HepG2 (cell line): Measurements from ENCODE around the gene KLRC2. TPM values are rescaled to one million over a fixed set of nuclear protein-coding genes. Genes with fewer than 3 reads are reported as not detected.

Experiments
- ELF1 ChIP-seq: sonication (generic); formaldehyde crosslinking; IDR thresholded peaks from 2 replicates; pipeline ENCODE4 v1.4.0; 2020; ENCODE audit warnings: missing genetic modification reagents
- FOSL2 ChIP-seq: sonication (generic); formaldehyde crosslinking; IDR thresholded peaks from 2 replicates; pipeline ENCODE4 v1.4.0; 2020; ENCODE audit warnings: missing genetic modification reagents
- FOXJ3 ChIP-seq: sonication (generic); formaldehyde crosslinking; IDR thresholded peaks from 2 replicates; pipeline ENCODE4 v1.4.0; 2020; ENCODE audit warnings: missing genetic modification reagents, mild to moderate bottlenecking, borderline replicate concordance
- FOXP1 ChIP-seq, 2 experiments: fragments of 450-650 bp in 1 of 2; IDR thresholded peaks; 2 replicates each; pipeline ENCODE4 v1.6.1; 2017 to 2018; ENCODE audit warnings: antibody characterized with exemption in 1 of 2
- GABPA ChIP-seq, 2 experiments: IDR thresholded peaks; 2 replicates each; pipeline ENCODE4 v1.6.1; 2011 to 2016; ENCODE audit warnings: low read depth in 2 of 2, low read length in 1 of 2, missing biosample characterization in 1 of 2, missing genetic modification characterization in 1 of 2
- GABPB1 ChIP-seq: IDR thresholded peaks from 2 replicates; pipeline ENCODE4 v1.6.1; 2016; ENCODE audit warnings: mild to moderate bottlenecking, missing genetic modification reagents, moderate library complexity, missing compliant biosample characterization
- GATAD2A ChIP-seq: IDR thresholded peaks from 2 replicates; pipeline ENCODE4 v1.6.1; 2016
- HNRNPL ChIP-seq: fragments of 200-400 bp; formaldehyde crosslinking; IDR thresholded peaks from 2 replicates; pipeline ENCODE4 v1.6.1; 2017; ENCODE audit warnings: mild to moderate bottlenecking, low read depth, low read length
- IRF2 ChIP-seq: IDR thresholded peaks from 2 replicates; pipeline ENCODE4 v1.6.1; 2018; ENCODE audit warnings: missing genetic modification reagents, missing compliant biosample characterization
- NR2F6 ChIP-seq, 2 experiments: IDR thresholded peaks; 2 replicates each; pipeline ENCODE4 v1.6.1; 2016; ENCODE audit warnings: antibody characterized with exemption in 1 of 2, mild to moderate bottlenecking in 1 of 2
- PRDM15 ChIP-seq: sonication (generic); formaldehyde crosslinking; IDR thresholded peaks from 2 replicates; pipeline ENCODE4 v1.4.0; 2020; ENCODE audit warnings: missing genetic modification reagents
- SNAPC2 ChIP-seq: sonication (generic); formaldehyde crosslinking; IDR thresholded peaks from 2 replicates; pipeline ENCODE4 v1.8.1; 2022; ENCODE audit warnings: mild to moderate bottlenecking, missing genetic modification reagents
- SOX13 ChIP-seq, 3 experiments: fragments of 450-650 bp in 1 of 3; sonication (generic) in 1 of 3; formaldehyde crosslinking in 1 of 3; IDR thresholded peaks in 2 of 3; conservative IDR thresholded peaks in 1 of 3; 2 replicates each; pipeline versions ENCODE4 v1.5.0 to v1.6.1; 2016 to 2020; ENCODE audit warnings: antibody characterized with exemption in 1 of 3, mild to moderate bottlenecking in 1 of 3, missing compliant biosample characterization in 1 of 3, missing genetic modification reagents in 1 of 3, moderate library complexity in 1 of 3
- SOX5 ChIP-seq: IDR thresholded peaks from 2 replicates; pipeline ENCODE4 v1.6.1; 2016; ENCODE audit warnings: borderline replicate concordance
- TFE3 ChIP-seq: IDR thresholded peaks from 2 replicates; pipeline ENCODE4 v1.6.1; 2016
- YEATS2 ChIP-seq: sonication (generic); formaldehyde crosslinking; IDR thresholded peaks from 2 replicates; pipeline ENCODE4 v1.4.0; 2020; ENCODE audit warnings: missing genetic modification reagents, borderline replicate concordance
- ZNF12 ChIP-seq: sonication (generic); formaldehyde crosslinking; IDR thresholded peaks from 2 replicates; pipeline ENCODE4 v1.5.0; 2020; ENCODE audit warnings: missing genetic modification reagents
- ZNF263 ChIP-seq: sonication (generic); formaldehyde crosslinking; IDR thresholded peaks from 2 replicates; pipeline ENCODE4 v1.4.0; 2020; ENCODE audit warnings: missing genetic modification reagents
- polyA plus RNA-seq, 8 experiments: library from polyadenylated mRNA; depleted of rRNA in 3 of 8; stranded (reverse) in 7 of 8; unstranded in 1 of 8; fragments of >200 nt; fragmentation: Illumina TruSeq in 4 of 8; extraction: Trizol in 4 of 8; gene quantifications; 2 replicates each; pipeline versions ENCODE4 v1.2.1 to v1.2.3, GENCODE V29; 2011 to 2016; ENCODE audit warnings: low read depth in 4 of 8, missing spikeins in 1 of 8, mixed read lengths in 1 of 8; ENCODE audit not compliant: insufficient read depth in 1 of 8
- total RNA-seq, 5 experiments: library from RNA; depleted of rRNA; stranded (reverse); fragments of >200 nt; fragmentation: Illumina TruSeq; extraction: Trizol; gene quantifications; 2 replicates each; pipeline ENCODE4 v1.2.3, GENCODE V29; 2016; ENCODE audit warnings: low read depth in 1 of 5
- TF ChIP-seq, protein P1 (sequence below): sonication (generic); formaldehyde crosslinking; IDR thresholded peaks from 2 replicates; pipeline ENCODE4 v1.4.0; 2020; ENCODE audit warnings: missing genetic modification reagents, mild to moderate bottlenecking, borderline replicate concordance
- TF ChIP-seq, protein P2 (sequence below): sonication (generic); formaldehyde crosslinking; IDR thresholded peaks from 2 replicates; pipeline ENCODE4 v1.8.0; 2022; ENCODE audit warnings: missing genetic modification reagents, mild to moderate bottlenecking, borderline replicate concordance

The KLRC2 gene
- total and polyA plus RNA-seq, 2 of the 13 experiments (the other 11 are each of a cell fraction or from before 2014, with no cell fraction given): 0.20 to 0.49 TPM

- peak; percentile 77; the same call in 1 of the 2 replicates for TF ChIP-seq PRDM15 (CRISPR knock-in tag)
- TF ChIP-seq, protein P1, sequence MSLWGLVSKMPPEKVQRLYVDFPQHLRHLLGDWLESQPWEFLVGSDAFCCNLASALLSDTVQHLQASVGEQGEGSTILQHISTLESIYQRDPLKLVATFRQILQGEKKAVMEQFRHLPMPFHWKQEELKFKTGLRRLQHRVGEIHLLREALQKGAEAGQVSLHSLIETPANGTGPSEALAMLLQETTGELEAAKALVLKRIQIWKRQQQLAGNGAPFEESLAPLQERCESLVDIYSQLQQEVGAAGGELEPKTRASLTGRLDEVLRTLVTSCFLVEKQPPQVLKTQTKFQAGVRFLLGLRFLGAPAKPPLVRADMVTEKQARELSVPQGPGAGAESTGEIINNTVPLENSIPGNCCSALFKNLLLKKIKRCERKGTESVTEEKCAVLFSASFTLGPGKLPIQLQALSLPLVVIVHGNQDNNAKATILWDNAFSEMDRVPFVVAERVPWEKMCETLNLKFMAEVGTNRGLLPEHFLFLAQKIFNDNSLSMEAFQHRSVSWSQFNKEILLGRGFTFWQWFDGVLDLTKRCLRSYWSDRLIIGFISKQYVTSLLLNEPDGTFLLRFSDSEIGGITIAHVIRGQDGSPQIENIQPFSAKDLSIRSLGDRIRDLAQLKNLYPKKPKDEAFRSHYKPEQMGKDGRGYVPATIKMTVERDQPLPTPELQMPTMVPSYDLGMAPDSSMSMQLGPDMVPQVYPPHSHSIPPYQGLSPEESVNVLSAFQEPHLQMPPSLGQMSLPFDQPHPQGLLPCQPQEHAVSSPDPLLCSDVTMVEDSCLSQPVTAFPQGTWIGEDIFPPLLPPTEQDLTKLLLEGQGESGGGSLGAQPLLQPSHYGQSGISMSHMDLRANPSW (CRISPR knock-in tag): 0 out of 2 replicates have a peak, but pooled peaks have one; percentile 30
- no peak for TF ChIP-seq HNRNPL
- peak; percentile 73; the same call in 1 of the 2 replicates for TF ChIP-seq IRF2 (CRISPR knock-in tag)
- TF ChIP-seq TFE3 (CRISPR knock-in tag): peak; percentile 40; the same call in 1 of the 2 replicates
- TF ChIP-seq NR2F6 (IDR thresholded peaks at IDR 0.05): no peak
- 0 out of 2 replicates have a peak, but pooled peaks have one; percentile 15 for TF ChIP-seq NR2F6 (CRISPR knock-in tag; IDR thresholded peaks at IDR 0.05)
- TF ChIP-seq SNAPC2 (CRISPR knock-in tag): no peak
- peak; percentile 55; the same call in 1 of the 2 replicates for TF ChIP-seq FOSL2 (CRISPR knock-in tag)
- TF ChIP-seq ZNF12: peak; percentile 57; the same call in 1 of the 2 replicates
- TF ChIP-seq YEATS2 (CRISPR knock-in tag): no peak; the same call in 1 of the 2 replicates
- no peak for TF ChIP-seq GABPA (IDR thresholded peaks at IDR 0.05; ENCODE audit: low read depth, low read length)
- TF ChIP-seq GABPA (CRISPR knock-in tag; IDR thresholded peaks at IDR 0.05; ENCODE audit: low read depth): peak; percentile 78
- peak; percentile 23; the same call in 1 of the 2 replicates for TF ChIP-seq SOX5
- no peak for TF ChIP-seq FOXP1 (IDR thresholded peaks at IDR 0.05)
- TF ChIP-seq FOXP1 (CRISPR knock-in tag; IDR thresholded peaks at IDR 0.05): peak; percentile 49
- TF ChIP-seq ZNF263 (CRISPR knock-in tag): no peak
- TF ChIP-seq GABPB1 (CRISPR knock-in tag): peak; percentile 33; the same call in 1 of the 2 replicates
- TF ChIP-seq GATAD2A (CRISPR knock-in tag): peak; percentile 39; the same call in 1 of the 2 replicates
- TF ChIP-seq ELF1 (CRISPR knock-in tag): peak; percentile 72
- no peak for TF ChIP-seq SOX13 (IDR thresholded peaks at IDR 0.05)
- peak in 1 of 2 experiments; percentile 63; a peak in 1 of 4 replicates for TF ChIP-seq SOX13 (CRISPR knock-in tag; conservative IDR thresholded peaks at IDR 0.05 in 1 of 2, IDR thresholded peaks at IDR 0.05 in 1 of 2)
- TF ChIP-seq FOXJ3: peak; percentile 26; the same call in 1 of the 2 replicates
- TF ChIP-seq, protein P2, sequence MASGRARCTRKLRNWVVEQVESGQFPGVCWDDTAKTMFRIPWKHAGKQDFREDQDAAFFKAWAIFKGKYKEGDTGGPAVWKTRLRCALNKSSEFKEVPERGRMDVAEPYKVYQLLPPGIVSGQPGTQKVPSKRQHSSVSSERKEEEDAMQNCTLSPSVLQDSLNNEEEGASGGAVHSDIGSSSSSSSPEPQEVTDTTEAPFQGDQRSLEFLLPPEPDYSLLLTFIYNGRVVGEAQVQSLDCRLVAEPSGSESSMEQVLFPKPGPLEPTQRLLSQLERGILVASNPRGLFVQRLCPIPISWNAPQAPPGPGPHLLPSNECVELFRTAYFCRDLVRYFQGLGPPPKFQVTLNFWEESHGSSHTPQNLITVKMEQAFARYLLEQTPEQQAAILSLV: no peak
Measured at GRCh38 chr12:10395390-10395998, 40.3 kb downstream of the KLRC2 start (continued).
